Fibroblast of lung (primary cell): Measurements from ENCODE around the gene ZNF17. TPM values are rescaled to one million over a fixed set of nuclear protein-coding genes. Genes with fewer than 3 reads are reported as not detected.

Source experiments
- DNase-seq, 2 donors: peaks; one replicate each; pipeline versions ENCODE4 v3.0.0 to v3.0.0-alpha.2; 2010; ENCODE audit warnings: low read depth in 2 of 2
- H2AFZ ChIP-seq: 2 replicates; pipeline ENCODE4 v1.5.1; 2012; ENCODE audit warnings: low read length, control low read depth, inconsistent platforms
- H3K27ac ChIP-seq: 2 replicates; pipeline ENCODE4 v1.5.1; 2011; ENCODE audit warnings: low read length, control low read depth; ENCODE audit not compliant: insufficient read depth
- H3K27me3 ChIP-seq: 2 replicates; pipeline ENCODE4 v1.5.1; 2011; ENCODE audit warnings: mild to moderate bottlenecking, low read length; ENCODE audit not compliant: control insufficient read depth, insufficient read depth
- H3K36me3 ChIP-seq: 2 replicates; pipeline ENCODE4 v1.5.1; 2011; ENCODE audit warnings: low read length; ENCODE audit not compliant: control insufficient read depth, insufficient read depth
- H3K4me1 ChIP-seq: 2 replicates; pipeline ENCODE4 v1.5.1; 2011; ENCODE audit warnings: low read length; ENCODE audit not compliant: control insufficient read depth, insufficient read depth; ENCODE audit errors: extremely low read depth
- H3K4me2 ChIP-seq: 2 replicates; pipeline ENCODE4 v1.5.1; 2011; ENCODE audit warnings: low read length, control low read depth; ENCODE audit not compliant: insufficient read depth; ENCODE audit errors: extremely low read depth
- H3K4me3 ChIP-seq, 4 experiments: fragments of 200-600 bp in 1 of 4; sonication (generic) in 1 of 4; replicated peaks in 1 of 4; 2 replicates each; pipeline ENCODE4 v1.5.1; 2011 to 2016; ENCODE audit warnings: low read length in 4 of 4, low read depth in 3 of 4, mild to moderate bottlenecking in 3 of 4, control low read depth in 2 of 4, inconsistent platforms in 1 of 4, mixed read lengths in 1 of 4; ENCODE audit not compliant: insufficient read depth in 1 of 4; ENCODE audit errors: control extremely low read depth in 1 of 4
- H3K79me2 ChIP-seq: 2 replicates; pipeline ENCODE4 v1.5.1; 2012; ENCODE audit warnings: mild to moderate bottlenecking, low read length, inconsistent platforms; ENCODE audit not compliant: control insufficient read depth, insufficient read depth
- H3K9ac ChIP-seq: 2 replicates; pipeline ENCODE4 v1.5.1; 2011; ENCODE audit warnings: mild to moderate bottlenecking, low read length, control low read depth; ENCODE audit not compliant: insufficient read depth
- H3K9me3 ChIP-seq: 2 replicates; pipeline ENCODE4 v1.5.1; 2012; ENCODE audit warnings: low read depth, low read length; ENCODE audit not compliant: control insufficient read depth, insufficient read depth
- H4K20me1 ChIP-seq: 2 replicates; pipeline ENCODE4 v1.5.1; 2011; ENCODE audit warnings: low read length; ENCODE audit not compliant: control insufficient read depth, insufficient read depth; ENCODE audit errors: extremely low read depth
- EZH2 ChIP-seq: IDR thresholded peaks from 2 replicates; pipeline ENCODE4 v1.5.1; 2012; ENCODE audit warnings: low read length, control low read depth, mild to moderate bottlenecking; ENCODE audit errors: missing control alignments
- polyA plus RNA-seq, 2 donors: library from polyadenylated mRNA; depleted of rRNA in 1 of 2; stranded (reverse) in 1 of 2; unstranded in 1 of 2; fragments of >200 nt; gene quantifications; 2 replicates each; pipeline ENCODE4 v1.2.1, GENCODE V29; 2011 to 2012; ENCODE audit warnings: missing spikeins in 1 of 2
- total RNA-seq: library from RNA; depleted of rRNA; stranded (reverse); fragments of >200 nt; gene quantifications from 2 replicates; pipeline ENCODE4 v1.2.1, GENCODE V29; 2014
- TF ChIP-seq, protein P1 (sequence below), 2 donors: IDR thresholded peaks in 1 of 2; conservative IDR thresholded peaks in 1 of 2; 1 replicate in 1 of 2; 2 replicates in 1 of 2; pipeline ENCODE4 v1.5.1; 2011 to 2012; ENCODE audit warnings: low read length in 2 of 2, control low read depth in 1 of 2, inconsistent platforms in 1 of 2, low read depth in 1 of 2, mild to moderate bottlenecking in 1 of 2

The ZNF17 gene
- total and polyA plus RNA-seq, 2 donors (not counting 1 experiment from before 2014, with no cell fraction given), result 6.8 to 15.2 TPM

DNA sequence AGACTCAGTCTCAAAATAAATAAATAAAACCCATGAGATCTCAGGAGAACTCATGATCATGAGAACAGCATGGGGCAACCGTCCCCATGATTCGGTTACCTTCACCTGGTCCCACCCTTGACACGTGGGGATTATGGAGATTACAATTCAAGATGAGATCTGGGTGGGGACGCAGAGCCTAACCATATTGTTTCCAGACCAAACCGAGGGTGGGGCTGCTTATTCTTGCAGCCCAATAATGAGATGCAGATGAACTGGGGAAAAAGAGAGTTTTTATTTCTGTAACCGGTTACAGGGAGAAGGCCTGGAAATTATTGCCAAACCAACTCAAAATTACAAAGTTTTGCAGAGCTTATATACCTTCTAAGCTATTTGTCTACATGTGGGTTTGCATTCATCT lies 34.8 kb upstream of the ZNF17 start:
- H3K9me3 ChIP-seq, result peaks cover 10% of the 10 kb centered on the region
- TF ChIP-seq, protein P1, sequence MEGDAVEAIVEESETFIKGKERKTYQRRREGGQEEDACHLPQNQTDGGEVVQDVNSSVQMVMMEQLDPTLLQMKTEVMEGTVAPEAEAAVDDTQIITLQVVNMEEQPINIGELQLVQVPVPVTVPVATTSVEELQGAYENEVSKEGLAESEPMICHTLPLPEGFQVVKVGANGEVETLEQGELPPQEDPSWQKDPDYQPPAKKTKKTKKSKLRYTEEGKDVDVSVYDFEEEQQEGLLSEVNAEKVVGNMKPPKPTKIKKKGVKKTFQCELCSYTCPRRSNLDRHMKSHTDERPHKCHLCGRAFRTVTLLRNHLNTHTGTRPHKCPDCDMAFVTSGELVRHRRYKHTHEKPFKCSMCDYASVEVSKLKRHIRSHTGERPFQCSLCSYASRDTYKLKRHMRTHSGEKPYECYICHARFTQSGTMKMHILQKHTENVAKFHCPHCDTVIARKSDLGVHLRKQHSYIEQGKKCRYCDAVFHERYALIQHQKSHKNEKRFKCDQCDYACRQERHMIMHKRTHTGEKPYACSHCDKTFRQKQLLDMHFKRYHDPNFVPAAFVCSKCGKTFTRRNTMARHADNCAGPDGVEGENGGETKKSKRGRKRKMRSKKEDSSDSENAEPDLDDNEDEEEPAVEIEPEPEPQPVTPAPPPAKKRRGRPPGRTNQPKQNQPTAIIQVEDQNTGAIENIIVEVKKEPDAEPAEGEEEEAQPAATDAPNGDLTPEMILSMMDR (conservative IDR thresholded peaks at IDR 0.05 in 1 of 2, IDR thresholded peaks at IDR 0.05 in 1 of 2; ENCODE audit: low read depth in 1 of 2, low read length in 2 of 2), result no peak
- no peak for TF ChIP-seq EZH2
- H3K36me3 ChIP-seq, result peaks cover 4% of the 10 kb centered on the region
- no peaks in the 10 kb centered on the region for H3K27me3 ChIP-seq
- H3K9ac ChIP-seq, result no peak overlapping the region
- no peaks in the 10 kb centered on the region for H4K20me1 ChIP-seq
- H2AFZ ChIP-seq, result no peak overlapping the region
- H3K4me1 ChIP-seq, result no peaks in the 10 kb centered on the region
- H3K4me2 ChIP-seq, result no peak overlapping the region
- DNase-seq, result no peak
- H3K4me3 ChIP-seq, result no peak overlapping the region
- no peaks in the 10 kb centered on the region for H3K79me2 ChIP-seq
- H3K27ac ChIP-seq, result no peak overlapping the region

DNA sequence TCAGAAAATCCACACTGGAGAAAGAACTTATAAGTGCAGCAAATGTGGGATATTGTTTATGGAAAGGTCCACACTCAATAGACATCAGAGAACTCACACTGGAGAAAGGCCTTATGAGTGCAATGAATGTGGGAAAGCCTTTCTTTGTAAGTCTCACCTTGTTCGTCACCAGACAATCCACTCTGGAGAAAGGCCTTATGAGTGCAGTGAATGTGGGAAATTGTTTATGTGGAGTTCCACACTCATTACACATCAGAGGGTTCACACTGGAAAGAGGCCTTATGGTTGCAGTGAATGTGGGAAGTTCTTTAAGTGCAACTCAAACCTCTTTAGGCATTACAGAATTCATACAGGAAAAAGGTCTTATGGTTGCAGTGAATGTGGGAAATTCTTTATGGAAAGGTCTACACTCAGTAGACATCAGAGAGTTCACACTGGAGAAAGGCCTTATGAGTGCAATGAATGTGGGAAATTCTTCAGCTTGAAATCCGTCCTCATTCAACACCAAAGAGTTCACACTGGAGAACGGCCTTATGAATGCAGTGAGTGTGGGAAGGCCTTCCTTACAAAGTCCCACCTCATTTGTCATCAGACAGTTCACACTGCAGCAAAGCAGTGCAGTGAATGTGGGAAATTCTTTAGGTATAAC lies 33.3 kb upstream of the ZNF17 start:
- no peak overlapping the region for H2AFZ ChIP-seq
- TF ChIP-seq, protein P1 (conservative IDR thresholded peaks at IDR 0.05 in 1 of 2, IDR thresholded peaks at IDR 0.05 in 1 of 2; ENCODE audit: low read depth in 1 of 2, low read length in 2 of 2), result no peak
- no peak for TF ChIP-seq EZH2
- H3K4me3 ChIP-seq, result no peak overlapping the region
- H3K4me2 ChIP-seq, result no peak overlapping the region
- no peaks in the 10 kb centered on the region for H3K4me1 ChIP-seq
- no peak overlapping the region for H3K9ac ChIP-seq
- no peaks in the 10 kb centered on the region for H3K27me3 ChIP-seq
- peak in 1 of 2 donors; percentile 9 for DNase-seq
- no peak overlapping the region for H3K27ac ChIP-seq
- H3K79me2 ChIP-seq, result no peaks in the 10 kb centered on the region
- peaks cover 10% of the 10 kb centered on the region for H3K9me3 ChIP-seq
- peaks cover 3% of the 10 kb centered on the region for H3K36me3 ChIP-seq
- H4K20me1 ChIP-seq, result no peaks in the 10 kb centered on the region

DNA sequence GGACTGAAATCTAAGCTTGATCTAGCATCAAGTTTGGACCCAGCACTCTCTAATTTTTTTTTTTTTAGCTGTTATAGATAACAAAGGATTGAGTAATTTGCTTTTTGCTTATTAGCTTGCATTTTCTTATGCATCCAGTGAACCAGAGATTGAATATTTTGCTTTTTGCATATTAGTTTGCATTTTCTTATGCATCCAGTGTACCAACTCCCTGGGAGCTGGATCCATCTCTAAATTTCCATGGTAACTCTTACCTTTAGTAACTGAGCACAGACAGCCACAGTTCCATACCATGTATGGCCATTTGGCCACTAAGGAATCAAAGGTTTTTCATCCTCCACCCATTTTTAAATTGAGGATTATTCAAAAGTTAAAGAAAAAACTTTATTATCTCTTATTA lies 30.0 kb upstream of the ZNF17 start:
- TF ChIP-seq, protein P1 (conservative IDR thresholded peaks at IDR 0.05 in 1 of 2, IDR thresholded peaks at IDR 0.05 in 1 of 2; ENCODE audit: low read depth in 1 of 2, low read length in 2 of 2), result no peak
- TF ChIP-seq EZH2, result no peak
- Histone ChIP-seq H3K9me3 (peaks cover 10% of the 10 kb centered on the region), H3K36me3 (peaks cover 3% of the 10 kb centered on the region), H4K20me1 (no peaks in the 10 kb centered on the region), H3K4me2 (no peak overlapping the region), H3K27me3 (no peaks in the 10 kb centered on the region), H3K9ac (no peak overlapping the region), H3K4me3 (no peak overlapping the region), H3K79me2 (no peaks in the 10 kb centered on the region), H3K4me1 (no peaks in the 10 kb centered on the region), H2AFZ (no peak overlapping the region), H3K27ac (no peak overlapping the region)
- DNase-seq, result no peak
